ENCODE measurements around the gene C1orf232. TPM values are rescaled to one million over a fixed set of nuclear protein-coding genes. Genes with fewer than 3 reads are reported as not detected.

C1orf232 gene
- total and polyA plus RNA-seq, 9 of the 15 experiments (the other 6 are each of a cell fraction or from before 2014, with no cell fraction given), result not detected

GRCh38 chr1:26124418-26125331 lies 44.1 kb downstream of the C1orf232 start (continued):
- TF ChIP-seq CTCFL (IDR thresholded peaks at IDR 0.05; ENCODE audit: borderline replicate concordance, insufficient read depth, low read depth, low read length, poor library complexity, severe bottlenecking) (no peak), ZNF583 (CRISPR knock-in tag; IDR thresholded peaks at IDR 0.05) (peak; percentile 88), MEF2D (tag; conservative IDR thresholded peaks at IDR 0.05; ENCODE audit: low read depth) (peak; percentile 76; the same call in 1 of the 2 replicates), RCOR1 (IDR thresholded peaks at IDR 0.05; ENCODE audit: borderline replicate concordance in 1 of 2, low read depth in 2 of 2, low read length in 2 of 2) (no peak), ETV5 (CRISPR knock-in tag; IDR thresholded peaks at IDR 0.05; ENCODE audit: low read depth) (no peak), RBFOX2 (IDR thresholded peaks at IDR 0.05; ENCODE audit: low read depth, low read length) (no peak), ZSCAN32 (CRISPR knock-in tag; IDR thresholded peaks at IDR 0.05) (no peak), ZNF197 (CRISPR knock-in tag; IDR thresholded peaks at IDR 0.05; ENCODE audit: low read depth) (peak; percentile 56; the same call in 1 of the 2 replicates), TBP (optimal IDR thresholded peaks at IDR 0.05; ENCODE audit: low read depth, low read length) (no peak), ZNF444 (CRISPR knock-in tag; IDR thresholded peaks at IDR 0.05) (0 out of 2 replicates have a peak, but pooled peaks have one; percentile 28), MAZ (CRISPR knock-in tag; conservative IDR thresholded peaks at IDR 0.05 in 1 of 2, IDR thresholded peaks at IDR 0.05 in 1 of 2) (peak in 1 of 2 experiments; percentile 14; a peak in 1 of 4 replicates), PML (IDR thresholded peaks at IDR 0.05; ENCODE audit: low read length) (no peak), HSF4 (CRISPR knock-in tag; IDR thresholded peaks at IDR 0.05; ENCODE audit: borderline replicate concordance) (peak; percentile 32; the same call in 1 of the 2 replicates), ZKSCAN3 (CRISPR knock-in tag; IDR thresholded peaks at IDR 0.05) (no peak), SETDB1 (IDR thresholded peaks at IDR 0.05; ENCODE audit: low read length) (no peak), KDM1A (IDR thresholded peaks at IDR 0.05) (no peak), MTA2 (IDR thresholded peaks at IDR 0.05; ENCODE audit: low read depth) (no peak), MCM7 (IDR thresholded peaks at IDR 0.05) (no peak), ZNF696 (CRISPR knock-in tag; conservative IDR thresholded peaks at IDR 0.05) (no peak), SUPT5H (IDR thresholded peaks at IDR 0.05) (no peak), NR2F6 (CRISPR knock-in tag; IDR thresholded peaks at IDR 0.05) (no peak), MBD1 (CRISPR knock-in tag; IDR thresholded peaks at IDR 0.05) (no peak), LARP7 (IDR thresholded peaks at IDR 0.05) (no peak)
- TF ChIP-seq, protein P1, sequence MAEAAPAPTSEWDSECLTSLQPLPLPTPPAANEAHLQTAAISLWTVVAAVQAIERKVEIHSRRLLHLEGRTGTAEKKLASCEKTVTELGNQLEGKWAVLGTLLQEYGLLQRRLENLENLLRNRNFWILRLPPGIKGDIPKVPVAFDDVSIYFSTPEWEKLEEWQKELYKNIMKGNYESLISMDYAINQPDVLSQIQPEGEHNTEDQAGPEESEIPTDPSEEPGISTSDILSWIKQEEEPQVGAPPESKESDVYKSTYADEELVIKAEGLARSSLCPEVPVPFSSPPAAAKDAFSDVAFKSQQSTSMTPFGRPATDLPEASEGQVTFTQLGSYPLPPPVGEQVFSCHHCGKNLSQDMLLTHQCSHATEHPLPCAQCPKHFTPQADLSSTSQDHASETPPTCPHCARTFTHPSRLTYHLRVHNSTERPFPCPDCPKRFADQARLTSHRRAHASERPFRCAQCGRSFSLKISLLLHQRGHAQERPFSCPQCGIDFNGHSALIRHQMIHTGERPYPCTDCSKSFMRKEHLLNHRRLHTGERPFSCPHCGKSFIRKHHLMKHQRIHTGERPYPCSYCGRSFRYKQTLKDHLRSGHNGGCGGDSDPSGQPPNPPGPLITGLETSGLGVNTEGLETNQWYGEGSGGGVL (CRISPR knock-in tag; IDR thresholded peaks at IDR 0.05), result peak; percentile 77
